Activated T-cell treated with anti-CD3 and anti-CD28 coated beads for 4 hours (primary cell): ENCODE data around the gene GIMAP6.
"Not testable (repeated sequence)": the region's sequence is repeated elsewhere in the genome, so short reads cannot be mapped to it uniquely, and the experiment has no call there.

Experiments used
- DNase-seq: peaks from one replicate; pipeline ENCODE4 v3.0.0-alpha.2; 2020

Gene GIMAP6

DNA sequence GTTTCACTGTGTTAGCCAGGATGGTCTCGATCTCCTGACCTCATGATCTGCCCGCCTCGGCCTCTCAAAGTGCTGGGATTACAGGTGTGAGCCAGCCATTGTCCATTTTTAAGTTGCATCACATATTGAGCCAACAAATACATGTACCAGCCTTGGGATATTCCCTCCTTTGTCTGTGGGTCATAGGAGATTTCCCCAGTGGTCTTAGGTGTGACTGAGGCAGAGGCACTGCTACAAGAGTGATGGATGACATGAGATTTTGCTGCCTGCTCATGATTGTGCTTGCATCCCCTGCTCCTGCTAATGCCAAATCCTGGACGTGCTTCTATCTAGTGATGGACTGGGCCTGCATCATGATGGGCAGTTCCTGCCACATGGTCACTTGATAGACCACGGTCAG lies 10.7 kb upstream of the GIMAP6 start:
- DNase-seq: no peak

DNA sequence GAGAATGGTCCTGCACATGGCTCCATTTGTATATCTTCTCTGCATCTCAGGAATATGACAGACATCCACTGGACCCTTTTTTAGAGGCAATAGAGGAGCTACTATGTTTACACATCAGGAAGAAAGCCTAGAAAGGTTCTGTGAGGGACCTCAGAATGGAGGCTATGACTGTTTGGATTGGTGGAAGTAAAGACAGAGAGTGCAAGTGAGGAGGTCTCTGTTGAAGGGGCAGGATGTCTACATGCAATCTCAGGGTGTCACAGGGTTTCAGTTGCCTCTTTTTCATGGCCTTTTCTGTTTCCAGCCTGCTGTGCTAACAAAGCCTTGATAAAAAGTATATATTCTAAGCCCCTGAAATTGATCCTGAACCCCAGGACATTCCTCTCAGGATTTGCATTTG lies 9.7 kb upstream of the GIMAP6 start:
- no peak for DNase-seq

DNA sequence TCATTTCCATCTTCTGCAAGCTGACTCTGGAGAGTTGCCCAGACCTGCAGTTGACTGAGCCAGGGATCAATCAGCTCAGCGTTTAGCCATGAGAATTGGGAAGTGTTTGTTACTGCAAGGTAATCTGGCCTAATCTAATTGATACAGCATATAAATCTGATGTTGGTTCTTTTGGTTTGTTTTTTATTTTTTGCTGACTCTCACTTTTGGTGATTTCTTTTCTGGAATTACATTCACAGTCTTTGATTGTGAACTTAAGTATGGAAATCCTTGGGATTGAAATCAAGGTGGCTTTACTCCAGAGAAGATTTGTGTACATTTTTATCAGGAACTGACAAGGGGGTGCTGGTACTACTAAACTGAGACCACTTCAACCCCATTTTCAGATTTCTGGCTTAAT lies 1.7 kb upstream of the GIMAP6 start:
- no peak for DNase-seq

DNA sequence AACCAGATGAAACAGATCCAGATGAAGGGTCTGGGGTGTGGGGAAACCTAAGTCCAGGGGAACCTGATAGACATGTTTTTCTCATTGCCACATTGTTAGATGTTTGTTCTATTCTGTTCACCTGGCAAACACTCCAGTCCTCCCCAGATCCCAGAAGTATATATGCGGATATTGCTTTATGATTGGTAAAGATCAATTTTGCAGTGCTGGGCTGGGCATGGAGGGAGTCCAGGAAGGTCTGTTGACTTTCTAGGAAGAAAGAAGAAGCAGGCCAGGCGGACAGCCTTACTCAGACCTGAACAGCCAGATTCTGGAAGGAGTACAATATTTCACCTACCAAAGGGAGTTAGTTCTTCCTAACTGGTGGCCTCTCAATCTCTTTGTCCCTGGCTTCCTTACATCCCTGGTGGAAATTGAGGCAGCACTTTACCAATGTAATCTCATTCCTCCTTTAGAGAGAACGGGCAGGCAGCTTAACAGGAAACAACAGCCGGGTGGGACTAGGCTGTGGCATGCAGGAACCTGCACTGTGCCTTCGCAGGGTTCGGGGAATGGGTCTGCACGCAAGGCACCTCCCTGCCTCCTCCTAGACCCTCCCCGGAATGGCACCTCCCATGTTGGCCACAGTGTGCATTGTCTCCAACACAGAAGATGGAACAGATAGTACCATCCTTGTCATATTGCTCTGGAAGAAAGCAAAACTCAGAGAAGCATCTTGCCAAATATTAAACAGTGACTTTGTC lies 930 bp downstream of the GIMAP6 start:
- peak; percentile 25 for DNase-seq

DNA sequence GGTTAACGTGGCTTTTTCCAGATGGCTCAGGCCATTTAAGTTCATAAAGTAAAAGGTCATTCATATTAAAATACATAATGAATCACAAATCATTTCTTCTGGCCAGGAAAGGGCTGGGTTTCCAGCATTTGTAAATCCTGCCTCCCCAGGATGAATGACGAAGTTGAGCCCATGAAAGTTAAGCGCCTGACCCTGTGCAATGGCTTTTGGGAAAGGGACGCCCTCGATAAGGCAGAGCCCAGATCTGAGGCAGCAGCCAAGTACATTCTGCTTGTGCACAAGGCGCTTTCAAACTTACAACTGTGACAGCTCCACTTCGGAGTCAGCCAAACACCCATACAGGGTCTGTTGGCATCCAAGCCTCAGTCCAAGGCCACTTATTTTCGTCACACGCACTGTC lies 2.8 kb downstream of the GIMAP6 start:
- DNase-seq: no peak

DNA sequence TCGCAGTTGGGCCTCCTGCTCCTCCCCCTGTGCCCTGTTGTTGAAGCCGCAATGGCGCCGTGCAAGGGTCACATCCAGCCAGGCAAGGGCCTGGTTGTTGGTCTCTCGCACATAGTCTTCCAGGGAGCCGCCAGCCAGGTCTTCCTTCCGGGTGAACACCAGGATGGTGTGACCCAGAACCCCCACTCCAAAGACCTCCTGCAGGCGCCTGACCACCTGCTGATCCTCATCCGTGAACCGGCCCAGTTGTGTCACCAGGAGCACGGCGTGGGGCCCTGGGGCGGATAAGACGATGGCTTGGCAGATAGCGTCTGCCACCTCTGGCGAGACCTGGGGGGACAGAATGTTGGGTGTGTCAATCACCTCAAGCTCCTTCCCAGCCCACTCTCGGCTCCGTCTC lies 4.2 kb downstream of the GIMAP6 start:
- DNase-seq: no peak

DNA sequence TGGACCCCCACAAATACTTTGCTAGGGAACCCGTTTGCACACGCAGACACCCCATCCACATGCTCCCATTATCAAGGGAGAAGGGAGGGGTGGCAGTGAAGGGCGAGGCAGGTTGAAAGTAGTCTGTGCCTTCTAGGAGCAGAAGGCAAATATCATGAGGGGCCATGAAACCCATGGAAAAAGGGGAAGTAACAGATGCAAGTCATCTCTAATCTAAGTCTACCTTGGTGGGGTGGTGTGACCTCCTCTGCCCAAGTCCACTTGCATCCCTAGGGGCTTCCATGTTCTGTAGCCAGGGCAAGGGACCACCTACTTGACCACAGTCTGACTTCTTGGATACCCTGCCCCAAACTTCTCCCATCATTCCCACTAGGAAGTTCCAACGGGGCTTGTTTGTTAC lies 5.5 kb downstream of the GIMAP6 start:
- DNase-seq: no peak

DNA sequence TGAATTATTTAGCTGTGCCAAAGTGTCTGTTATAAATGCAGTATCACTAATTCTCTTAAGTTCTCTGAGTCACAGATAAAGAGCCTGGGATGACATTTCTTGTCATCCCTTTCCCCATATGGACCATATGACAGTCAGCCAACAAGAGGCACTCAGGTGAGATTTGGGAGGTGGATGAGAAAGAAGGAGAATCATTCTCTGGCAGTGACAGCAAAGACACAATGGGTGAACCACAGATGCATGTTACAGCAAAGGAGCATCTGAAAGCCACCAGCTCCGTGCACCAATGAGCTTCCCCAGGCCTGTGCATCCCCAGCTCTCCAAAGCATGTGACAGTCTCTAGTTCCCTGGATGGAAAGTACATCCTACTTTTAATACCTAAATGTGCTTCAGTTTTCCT lies 10.8 kb downstream of the GIMAP6 start:
- DNase-seq: no peak

DNA sequence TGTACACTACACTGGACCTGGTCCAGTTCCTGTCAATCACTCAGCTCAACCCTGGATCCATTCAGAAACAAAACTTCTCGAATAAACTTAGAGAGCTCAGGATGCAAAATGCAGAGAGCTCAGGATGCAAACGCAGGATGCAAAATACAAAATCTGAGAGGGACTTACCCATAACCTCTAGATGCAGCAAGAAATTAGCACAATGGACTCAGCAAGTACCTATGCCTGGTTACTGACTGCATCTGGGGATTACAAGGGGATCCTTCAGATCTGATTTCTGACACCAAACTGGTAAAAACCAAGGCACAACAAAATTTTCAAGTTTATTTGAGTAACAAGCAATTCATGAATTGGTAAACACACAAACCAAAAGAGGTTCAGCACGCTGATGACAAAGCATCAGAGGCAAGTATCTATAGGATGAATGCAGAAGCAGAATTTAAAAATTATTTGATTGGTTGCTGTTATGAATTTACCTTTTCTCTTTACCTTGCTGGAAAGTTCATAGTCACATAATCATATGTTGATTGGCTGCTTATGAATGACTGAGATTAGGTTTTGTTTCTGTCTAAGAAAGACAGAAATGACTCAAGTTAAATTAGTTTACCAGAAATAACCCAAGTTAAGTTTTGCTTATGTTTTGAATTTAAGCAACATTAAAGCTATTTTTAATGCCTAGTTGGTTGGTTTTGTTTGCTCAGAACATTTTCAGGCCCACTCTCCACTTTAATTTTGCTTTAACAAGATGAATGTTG lies 11.4 kb downstream of the GIMAP6 start:
- DNase-seq: no peak

DNA sequence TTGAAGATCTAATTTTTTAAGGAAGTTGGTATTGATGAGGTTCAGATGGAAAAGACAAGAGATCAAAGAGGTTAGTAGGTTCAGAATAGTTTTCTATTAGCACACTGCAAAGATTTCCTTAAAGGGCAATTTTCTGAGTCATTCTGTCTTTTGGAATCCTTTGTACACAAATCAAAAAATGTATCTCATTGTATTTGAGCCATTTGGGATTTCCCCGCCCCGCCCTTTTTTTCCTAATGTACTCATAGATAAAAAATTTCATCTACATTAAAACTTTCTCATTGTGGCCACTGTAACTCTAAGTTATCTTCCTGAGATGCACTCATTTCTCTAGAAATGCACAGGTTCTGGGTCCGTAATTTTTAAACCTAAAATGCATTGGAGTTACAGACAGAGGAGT lies 12.1 kb downstream of the GIMAP6 start:
- DNase-seq: peak; percentile 32

DNA sequence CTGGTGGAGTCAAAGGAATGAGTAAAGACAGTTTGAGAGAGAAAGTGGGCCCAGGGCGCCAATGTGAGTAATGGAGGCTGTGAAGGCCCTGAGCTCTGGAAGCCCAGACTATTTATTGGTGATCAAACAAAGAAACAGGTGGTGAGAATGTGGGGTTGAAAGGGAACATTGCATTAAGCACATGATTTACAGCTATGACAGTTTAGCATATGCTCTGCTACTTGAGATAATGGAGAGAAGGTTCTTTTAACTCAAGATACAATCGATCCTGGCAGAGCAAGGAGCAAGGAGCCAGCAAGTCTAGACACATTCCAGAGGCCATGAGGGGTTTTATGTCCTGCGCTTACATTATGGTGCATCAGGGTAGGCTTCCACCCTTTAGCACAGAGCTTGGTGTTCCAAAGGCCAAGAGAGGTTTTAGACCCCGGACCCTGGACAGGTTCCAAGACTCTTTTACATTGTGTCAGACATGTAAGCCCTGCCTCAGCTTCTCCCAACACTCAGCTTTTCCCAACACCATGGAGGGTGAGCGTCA lies 16.9 kb downstream of the GIMAP6 start:
- not testable (repeated sequence) for DNase-seq

DNA sequence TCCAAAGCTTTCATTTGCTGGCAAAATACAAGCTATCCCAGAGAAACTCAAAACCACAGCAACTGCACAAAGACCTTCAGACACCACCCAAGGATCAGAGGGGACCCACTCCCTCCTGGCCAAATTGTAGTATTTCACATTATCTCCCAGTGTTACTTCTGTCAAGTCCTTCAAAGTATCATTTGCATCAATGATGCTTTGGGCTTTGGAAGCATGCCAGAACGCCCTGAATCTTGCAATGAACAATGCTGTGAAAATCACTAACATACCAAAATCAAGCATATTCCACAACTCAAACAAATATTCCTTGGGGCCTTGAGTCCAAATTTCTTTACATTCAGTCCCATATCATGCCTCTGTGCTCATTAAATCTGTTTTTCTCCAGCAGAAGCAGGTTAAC lies 17.8 kb downstream of the GIMAP6 start:
- not testable (repeated sequence) for DNase-seq

DNA sequence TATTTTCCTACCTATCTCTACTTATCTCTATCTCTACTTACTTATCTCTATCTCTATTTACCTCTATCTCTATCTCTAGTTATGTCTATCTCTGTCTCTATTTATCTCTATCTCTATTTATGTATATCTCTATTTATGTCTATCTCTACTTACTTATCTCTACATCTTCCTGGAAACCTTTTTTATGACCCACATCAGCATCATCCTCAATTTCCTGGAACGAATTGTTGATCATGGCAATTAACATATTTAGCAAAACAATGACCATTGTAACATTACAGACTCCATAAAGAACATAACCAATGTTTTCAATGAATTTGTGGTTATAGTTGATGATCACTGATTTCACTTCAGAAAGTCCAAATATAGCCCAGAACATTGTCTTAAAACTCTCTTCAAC lies 18.3 kb downstream of the GIMAP6 start:
- no peak for DNase-seq

DNA sequence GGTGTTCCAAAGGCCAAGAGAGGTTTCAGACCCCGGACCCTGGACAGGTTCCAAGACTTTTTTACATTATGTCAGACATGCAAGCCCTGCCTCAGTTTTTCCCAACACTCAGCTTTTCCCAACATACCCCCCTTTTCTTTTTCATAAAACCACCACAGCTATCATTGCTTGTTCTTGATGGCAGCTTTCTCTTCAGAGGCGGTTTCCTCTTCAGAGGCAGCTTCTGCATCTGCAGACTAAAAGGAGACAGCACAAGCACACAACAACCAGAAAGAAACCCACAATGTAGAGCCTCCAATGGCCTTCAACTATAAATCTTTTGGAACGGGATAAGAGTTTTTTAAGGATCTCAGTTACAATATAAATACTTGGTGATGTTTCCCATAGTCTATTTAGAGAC lies 19.3 kb downstream of the GIMAP6 start:
- DNase-seq: no peak

DNA sequence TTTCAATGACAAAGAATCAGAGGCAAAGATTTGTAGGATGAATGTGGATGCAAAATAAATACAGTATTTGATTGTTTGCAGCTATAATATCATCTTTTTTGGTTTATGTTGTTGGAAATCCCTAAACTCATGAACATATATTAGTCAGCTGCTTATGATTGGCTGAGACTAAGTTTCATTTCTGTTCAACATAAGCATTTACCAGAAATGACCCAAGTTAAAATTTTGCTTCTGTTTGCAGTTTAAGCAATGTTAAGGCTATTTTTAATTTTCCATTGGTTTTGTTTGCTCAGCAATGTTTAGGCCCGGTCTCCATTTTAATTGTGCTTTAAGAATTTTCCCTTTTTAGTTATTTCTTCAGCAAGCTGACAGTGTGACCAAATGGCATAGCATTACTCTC lies 22.0 kb downstream of the GIMAP6 start:
- DNase-seq: no peak

DNA sequence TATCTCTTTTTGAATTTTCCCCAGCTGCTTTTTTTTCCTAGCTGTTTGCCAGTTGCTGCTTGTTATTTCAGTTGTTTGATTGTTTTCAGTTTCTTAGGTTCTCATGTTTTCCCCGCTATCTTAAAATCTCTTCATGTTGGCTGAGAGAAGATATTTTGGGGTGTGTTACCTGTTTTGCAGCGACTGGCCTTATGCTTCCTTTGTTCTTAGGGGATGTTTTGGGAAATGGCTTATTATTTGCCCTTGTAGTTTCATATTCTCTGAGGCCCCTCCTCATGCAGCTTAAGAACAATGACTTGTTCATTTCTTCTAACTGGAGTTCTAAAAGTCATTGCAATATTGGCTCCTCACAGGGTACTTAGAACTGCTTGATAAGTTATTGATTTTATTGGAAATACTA lies 28.6 kb downstream of the GIMAP6 start:
- not testable (repeated sequence) for DNase-seq

DNA sequence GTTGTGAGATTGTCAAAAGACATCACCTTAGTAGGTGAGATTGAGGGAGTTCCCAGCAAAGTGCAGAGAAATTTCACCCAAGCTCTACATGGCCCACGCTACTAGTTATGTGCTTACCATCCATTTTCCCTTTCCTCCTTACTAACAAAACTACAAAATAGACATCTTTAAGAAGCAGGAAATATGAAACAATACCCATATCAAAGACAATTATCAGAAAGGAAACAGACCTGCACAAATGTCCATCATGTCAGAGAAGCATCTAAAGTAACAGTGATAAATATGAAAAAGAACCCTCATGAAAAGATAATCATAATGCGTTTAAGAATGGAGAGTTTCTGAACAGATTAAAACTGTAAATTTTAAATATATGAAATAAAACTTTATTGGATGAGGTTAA lies 36.8 kb downstream of the GIMAP6 start:
- no peak for DNase-seq

DNA sequence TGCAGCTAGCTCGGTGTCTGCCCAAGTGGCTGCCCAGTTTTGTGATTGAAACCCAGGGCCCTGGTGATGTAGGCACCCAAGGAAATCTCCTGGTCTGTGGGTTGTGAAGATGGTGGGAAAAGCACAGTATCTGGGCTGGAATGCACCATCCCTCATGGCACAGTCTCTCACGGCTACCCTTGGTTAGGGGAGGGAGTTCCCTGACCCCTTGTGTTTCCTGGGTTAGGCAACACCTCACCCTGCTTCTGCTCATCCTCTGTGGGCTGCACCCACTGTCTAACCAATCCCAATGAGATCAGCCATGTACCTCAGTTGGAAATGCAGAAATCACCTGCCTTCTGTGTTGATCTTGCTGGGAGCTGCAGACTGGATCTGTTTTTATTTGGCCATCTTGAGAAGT lies 37.4 kb downstream of the GIMAP6 start:
- no peak for DNase-seq

DNA sequence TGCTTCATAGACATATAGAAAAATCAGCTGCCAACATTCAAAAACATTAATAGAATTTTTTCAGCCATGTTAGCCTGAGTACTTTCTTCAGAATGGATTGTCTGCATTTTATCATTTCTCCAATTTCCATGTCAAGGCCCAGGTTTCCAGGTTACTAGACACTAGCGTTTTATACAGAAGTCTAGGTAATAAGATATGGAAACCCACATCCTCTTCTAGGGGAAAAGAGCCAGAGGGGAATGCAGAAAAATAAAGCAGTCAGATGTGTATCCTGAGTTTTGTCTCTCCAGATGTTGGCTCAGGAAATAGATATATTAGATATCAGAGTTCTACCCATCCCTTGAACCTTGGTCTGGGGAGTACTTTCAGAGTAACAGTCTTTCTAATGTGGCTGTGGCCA lies 44.6 kb downstream of the GIMAP6 start:
- no peak for DNase-seq

DNA sequence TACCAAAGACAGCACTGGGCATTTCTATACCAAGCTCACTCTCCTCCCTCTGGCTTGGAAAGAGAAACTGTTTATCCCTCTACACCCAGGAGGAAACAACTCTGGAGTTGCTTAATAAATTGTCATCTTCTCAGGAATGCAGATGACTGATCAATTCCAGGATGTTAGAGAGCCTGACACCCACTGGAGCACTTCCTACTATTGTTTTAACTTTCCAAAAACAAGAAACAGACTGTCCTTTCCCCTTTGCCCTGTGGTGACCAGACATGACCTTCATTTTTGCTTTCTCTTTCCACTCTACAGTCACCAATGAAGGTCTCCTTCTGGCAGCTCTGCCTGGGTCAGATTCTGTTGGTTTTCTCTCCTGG lies 45.4 kb downstream of the GIMAP6 start:
- DNase-seq: no peak

DNA sequence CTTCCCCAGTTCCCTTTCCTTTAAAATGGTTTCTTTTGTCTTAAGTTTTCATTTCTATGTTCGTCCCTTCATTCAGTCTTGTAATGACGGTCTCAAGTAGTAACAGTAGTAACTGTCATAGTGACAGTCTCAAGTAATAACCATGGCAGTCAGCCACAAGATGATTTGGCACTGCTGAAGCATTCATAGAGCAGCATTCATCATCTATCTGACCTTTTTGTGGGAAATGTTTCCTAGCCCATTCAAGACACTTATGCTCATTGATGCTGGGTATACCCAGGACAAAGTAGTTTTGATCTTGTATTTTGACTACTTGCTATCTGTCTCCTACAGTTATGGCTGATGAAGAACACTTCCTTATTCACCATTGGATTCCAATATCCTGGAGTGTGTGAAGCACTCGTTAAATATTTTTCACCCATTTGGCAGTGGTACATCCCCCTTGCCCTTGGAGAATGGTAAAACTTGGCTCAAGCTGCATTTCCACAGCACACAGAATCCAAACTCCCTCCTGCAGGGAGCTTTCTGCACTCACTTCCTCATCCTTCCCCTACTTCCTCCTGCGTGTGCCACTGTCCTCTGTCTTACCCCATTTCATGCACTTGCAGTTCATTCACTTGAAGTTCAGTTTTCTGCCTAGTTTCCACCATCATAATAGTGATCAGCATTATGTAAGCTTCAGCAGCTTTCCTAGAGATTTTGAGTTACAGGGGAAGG lies 46.0 kb downstream of the GIMAP6 start:
- DNase-seq: no peak

DNA sequence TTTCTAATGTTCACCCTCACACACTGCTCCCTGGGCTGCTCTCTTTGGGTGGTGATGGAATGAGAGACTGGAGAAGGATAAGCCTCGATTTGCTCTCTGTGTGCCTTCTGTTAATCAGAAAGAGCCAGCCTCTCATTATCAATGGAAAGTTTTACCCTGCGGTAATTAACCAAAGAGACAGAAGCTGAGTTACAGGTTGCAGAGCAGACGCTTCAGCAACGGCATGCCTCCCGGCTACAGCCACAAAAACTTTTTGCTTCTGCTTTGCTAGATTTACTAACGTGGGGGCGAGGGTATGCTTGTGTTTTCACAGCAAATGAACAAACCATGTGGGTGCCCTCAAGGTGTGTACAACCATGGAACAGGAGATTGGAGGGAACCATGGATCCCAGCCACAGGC lies 47.0 kb downstream of the GIMAP6 start:
- no peak for DNase-seq

DNA sequence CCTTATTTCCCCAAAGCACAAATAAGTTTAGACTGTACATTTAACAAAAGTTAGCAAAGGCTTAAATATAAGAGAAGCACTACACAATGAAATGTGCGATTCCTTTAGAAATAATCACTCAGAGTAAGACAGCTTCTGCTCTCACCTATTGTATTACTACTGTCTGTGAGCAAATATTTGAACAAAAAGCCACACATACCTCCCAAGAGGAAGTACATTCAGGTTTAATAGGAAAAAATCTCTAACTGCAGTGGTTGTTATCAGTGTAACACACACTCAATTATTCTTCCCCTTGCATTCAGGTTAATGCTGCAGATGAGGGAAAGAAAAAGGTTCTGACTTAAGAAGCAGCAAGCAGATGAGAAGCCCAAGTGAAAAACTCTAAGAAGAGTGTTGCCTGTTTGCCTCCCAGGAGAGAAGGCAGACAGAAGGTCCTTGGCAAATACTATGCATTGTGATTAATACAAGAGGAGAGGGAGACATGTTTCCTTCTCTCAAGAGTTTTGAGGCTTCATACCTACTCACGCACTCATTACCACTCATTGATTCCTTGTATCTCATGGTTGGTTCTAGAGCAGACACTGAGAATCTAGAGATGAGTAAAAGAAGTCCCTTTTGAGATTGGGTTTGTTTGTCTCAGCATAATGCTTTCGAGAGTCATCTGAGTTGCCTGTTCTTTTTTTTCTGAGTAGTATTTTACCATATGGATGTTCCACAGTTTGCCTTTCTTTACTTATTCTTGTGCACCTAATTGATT lies 51.4 kb downstream of the GIMAP6 start:
- no peak for DNase-seq
